Measurements from ENCODE around the gene WARS2. TPM values are rescaled to one million over a fixed set of nuclear protein-coding genes. Genes with fewer than 3 reads are reported as not detected.

Gene WARS2
- total and polyA plus RNA-seq, 3 donors from 2014 or later, result 16.8 to 28.2 (median 20.2) TPM

DNA sequence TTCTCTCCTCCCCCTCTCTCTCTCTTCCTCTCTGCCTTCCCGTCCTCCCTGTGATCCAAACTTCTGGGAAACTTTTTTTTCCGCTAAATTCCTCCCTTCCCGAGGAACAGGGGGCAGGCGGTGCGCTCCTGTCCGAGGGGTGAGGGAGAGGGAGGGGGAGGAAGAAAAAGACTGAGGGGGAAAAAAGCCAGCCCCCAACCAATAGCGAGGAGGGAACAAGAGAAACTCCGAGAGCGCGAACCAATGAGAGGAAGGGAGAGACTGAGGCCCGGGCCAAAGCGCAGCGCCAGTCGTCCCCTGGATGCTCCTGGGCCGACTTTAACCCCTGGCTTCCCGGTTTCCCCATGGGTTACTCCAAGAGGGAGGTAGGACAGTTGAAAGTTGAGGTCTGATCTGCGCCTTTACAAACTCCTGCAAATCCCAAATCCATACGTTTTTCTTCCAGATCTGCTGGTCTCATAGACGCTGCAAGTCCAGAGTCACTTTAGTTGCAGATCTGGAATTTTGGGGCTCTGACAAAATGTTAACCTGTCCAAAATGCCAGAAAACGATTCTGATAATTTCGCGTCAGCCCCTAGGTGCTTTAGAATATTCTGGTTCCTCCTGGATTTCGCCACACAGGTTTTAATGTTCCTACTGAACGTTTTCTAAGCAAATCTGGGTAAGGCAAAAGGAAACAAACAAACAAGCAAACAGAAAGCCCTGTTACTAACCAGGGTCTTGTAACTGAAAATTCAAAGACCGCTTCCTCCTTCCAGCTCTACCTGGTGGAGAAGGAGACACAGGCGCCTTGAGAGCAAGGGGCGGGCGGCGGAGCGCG lies 152.1 kb downstream of the WARS2 start, which contains the start of gene TBX15:
Gene TBX15 (minus strand): TSS at position 158 of the 820 bp plus-strand sequence. CDS start 548 bp downstream, outside the sequence.
- intact Hi-C loops (cut with DNase I; ENCODE audit: low total_unique reads), result no loop called here
- H3K4me1 ChIP-seq, result peaks cover 9% of the 10 kb centered on the region
- H3K27me3 ChIP-seq, result peaks cover 4% of the 10 kb centered on the region
- DNase-seq, result no peak
- H3K4me3 ChIP-seq, result peak within 1 kb of the TSS; percentile 31 to 42
- 12 to 14% methylated on average over 31 of the region's 31 CpGs for WGBS, 2 donors
- H3K36me3 ChIP-seq (ENCODE audit: low read depth, missing control alignments), result no peaks in the 10 kb centered on the region
- no peaks in the 10 kb centered on the region for H3K9me3 ChIP-seq
- TF ChIP-seq POLR2A (IDR thresholded peaks at IDR 0.05), result no peak
- TF ChIP-seq, protein P1, sequence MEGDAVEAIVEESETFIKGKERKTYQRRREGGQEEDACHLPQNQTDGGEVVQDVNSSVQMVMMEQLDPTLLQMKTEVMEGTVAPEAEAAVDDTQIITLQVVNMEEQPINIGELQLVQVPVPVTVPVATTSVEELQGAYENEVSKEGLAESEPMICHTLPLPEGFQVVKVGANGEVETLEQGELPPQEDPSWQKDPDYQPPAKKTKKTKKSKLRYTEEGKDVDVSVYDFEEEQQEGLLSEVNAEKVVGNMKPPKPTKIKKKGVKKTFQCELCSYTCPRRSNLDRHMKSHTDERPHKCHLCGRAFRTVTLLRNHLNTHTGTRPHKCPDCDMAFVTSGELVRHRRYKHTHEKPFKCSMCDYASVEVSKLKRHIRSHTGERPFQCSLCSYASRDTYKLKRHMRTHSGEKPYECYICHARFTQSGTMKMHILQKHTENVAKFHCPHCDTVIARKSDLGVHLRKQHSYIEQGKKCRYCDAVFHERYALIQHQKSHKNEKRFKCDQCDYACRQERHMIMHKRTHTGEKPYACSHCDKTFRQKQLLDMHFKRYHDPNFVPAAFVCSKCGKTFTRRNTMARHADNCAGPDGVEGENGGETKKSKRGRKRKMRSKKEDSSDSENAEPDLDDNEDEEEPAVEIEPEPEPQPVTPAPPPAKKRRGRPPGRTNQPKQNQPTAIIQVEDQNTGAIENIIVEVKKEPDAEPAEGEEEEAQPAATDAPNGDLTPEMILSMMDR (IDR thresholded peaks at IDR 0.05), result no peak
- H3K27ac ChIP-seq, result no peak within 1 kb of the TSS

DNA sequence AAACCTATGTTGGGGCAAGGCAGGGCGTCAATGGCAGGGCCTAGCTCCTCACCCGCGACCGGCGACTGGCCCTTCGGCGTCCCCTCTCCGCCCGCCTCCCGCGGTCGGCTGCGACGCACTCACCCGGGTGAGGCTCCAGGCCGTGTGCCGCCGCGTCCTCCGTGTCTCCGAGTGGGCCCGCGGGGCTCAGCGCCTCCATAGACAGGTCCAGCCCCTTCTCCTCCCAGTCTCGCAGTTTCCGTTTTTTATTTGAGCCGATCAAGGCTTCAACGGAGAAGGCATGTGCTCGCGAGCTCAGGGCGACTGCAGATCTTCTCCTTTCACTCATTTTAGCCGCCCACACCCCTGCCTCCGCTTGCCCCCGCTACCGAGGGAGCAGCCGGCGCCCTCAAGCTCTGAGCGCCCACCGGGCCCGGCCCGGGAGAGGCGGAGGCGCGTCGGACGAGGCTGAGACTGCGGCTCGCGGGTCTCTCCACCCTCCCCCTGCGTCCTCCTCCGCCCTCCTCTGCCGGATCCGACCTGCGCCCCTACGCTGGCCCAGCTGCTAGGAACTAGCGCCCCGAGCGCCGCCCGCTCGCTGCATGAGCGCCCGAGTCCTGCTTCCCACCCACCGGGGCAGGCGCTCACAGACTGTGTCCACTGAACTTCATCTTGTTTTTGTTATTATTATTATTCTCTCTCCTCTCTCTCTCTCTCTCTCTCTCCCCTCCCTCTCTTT lies 152.8 kb downstream of the WARS2 start:
- 2 to 3% methylated on average over 32 to 65 of the region's 65 CpGs for WGBS, 2 donors
- Histone ChIP-seq H3K9me3 (no peaks in the 10 kb centered on the region), H3K4me1 (peaks cover 9% of the 10 kb centered on the region), H3K27ac (no peak overlapping the region), H3K4me3 (peak overlapping the region; percentile 31 to 42), H3K36me3 (ENCODE audit: low read depth, missing control alignments) (no peaks in the 10 kb centered on the region), H3K27me3 (peaks cover 4% of the 10 kb centered on the region)
- TF ChIP-seq, protein P1 (IDR thresholded peaks at IDR 0.05), result no peak
- no peak for TF ChIP-seq POLR2A (IDR thresholded peaks at IDR 0.05)
- no peak for DNase-seq
- intact Hi-C loops (cut with DNase I; ENCODE audit: low total_unique reads), result no loop called here

DNA sequence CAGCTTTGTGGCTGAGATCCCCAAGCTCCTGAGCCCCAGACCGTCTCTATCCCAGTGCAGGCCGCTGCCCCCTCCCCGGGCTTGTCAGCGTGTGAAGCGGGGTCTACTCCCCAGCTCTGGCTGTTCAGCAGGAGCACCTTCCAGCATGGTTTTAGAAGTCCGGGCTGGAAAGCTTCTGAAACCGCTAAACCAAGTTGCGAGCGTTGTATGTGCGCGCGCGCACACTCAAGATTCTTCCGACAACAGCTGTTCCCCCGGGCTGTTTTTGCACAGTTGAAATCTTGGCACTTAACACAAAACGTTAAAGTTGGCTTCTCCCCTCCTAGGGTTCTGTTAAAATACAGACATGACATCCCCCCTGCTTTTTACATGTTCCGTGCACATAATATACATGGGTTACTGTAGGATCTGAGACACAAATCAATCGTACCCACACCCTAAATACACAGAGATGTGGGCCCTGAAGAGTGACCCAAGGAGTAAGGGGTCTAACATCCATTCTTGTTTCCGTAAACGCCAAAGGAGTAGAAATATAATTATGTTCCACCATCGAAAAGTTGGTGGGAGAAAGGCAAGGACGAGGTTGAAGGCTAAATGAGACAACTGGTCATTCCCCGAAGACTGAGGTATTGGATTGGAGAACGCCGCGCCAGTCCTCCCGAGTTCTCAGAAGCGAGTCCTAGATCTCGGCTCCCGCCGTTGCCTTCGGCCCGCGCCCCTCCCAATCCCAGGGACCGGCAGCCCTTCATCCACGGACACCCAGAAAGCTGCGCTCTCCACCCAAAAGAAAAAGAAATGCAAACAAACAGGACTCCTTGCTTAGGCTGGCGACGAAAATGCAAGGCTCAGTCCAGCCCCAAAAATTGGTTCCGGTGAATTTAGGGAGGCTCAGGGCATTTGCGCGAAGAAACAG lies 153.6 kb downstream of the WARS2 start:
- H3K4me1 ChIP-seq, result peaks cover 9% of the 10 kb centered on the region
- no peaks in the 10 kb centered on the region for H3K36me3 ChIP-seq (ENCODE audit: low read depth, missing control alignments)
- intact Hi-C loops (cut with DNase I; ENCODE audit: low total_unique reads), result no loop called here
- H3K4me3 ChIP-seq, result peak overlapping the region; percentile 31 to 42
- no peak overlapping the region for H3K27ac ChIP-seq
- 11 to 18% methylated on average over 37 to 42 of the region's 42 CpGs for WGBS, 2 donors
- H3K9me3 ChIP-seq, result no peaks in the 10 kb centered on the region
- H3K27me3 ChIP-seq, result peaks cover 4% of the 10 kb centered on the region
- TF ChIP-seq, protein P1 (IDR thresholded peaks at IDR 0.05), result no peak
- no peak for DNase-seq

DNA sequence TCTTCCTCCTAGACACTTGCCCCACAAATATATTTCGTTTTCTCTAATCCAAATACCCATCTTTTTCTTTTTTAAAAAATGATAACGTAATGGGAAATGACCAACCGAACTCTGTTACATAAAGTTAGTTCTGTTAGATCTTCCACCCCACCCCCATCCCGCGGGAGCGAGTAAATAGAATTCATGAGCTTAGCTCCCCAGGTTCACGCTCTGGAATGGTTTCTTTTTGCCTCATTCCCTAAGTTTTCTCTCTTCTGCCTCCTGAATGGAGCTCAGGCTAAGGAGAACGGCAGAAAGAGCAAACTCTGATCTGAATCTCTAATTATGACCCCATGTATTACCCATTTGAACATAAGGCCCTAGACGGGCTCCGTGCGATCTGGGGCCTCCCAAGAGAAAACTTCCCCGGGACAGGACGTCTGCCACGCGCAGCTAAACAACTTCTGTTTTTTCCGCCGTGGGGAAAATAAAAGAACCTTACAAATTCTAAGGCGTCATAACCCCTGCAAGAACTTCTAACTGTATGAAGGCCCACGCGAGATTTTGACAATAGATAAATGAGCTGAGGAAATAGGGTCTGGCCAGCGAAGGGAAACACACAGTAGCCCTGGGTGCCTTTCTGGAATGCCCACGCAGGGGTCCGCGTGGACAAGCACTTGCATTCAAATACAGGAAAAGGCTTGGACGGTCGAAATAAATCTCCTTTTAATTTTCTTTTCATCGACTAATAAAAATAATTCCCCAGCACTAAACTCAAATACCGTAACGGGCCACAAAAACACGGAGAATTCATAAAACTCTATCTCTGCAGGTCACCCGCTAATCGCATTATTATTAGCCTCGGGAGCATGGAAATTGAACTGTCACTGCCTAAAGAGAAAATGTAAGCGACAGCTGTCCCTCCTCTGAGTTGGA lies 154.6 kb downstream of the WARS2 start:
- H3K9me3 ChIP-seq, result no peaks in the 10 kb centered on the region
- peaks cover 9% of the 10 kb centered on the region for H3K4me1 ChIP-seq
- intact Hi-C loops (cut with DNase I; ENCODE audit: low total_unique reads), result no loop called here
- DNase-seq, result no peak
- H3K4me3 ChIP-seq, result no peak overlapping the region
- WGBS, 2 donors, result 11 to 16% methylated on average over 34 of the region's 34 CpGs
- no peak overlapping the region for H3K27ac ChIP-seq
- H3K36me3 ChIP-seq (ENCODE audit: low read depth, missing control alignments), result no peaks in the 10 kb centered on the region
- peaks cover 4% of the 10 kb centered on the region for H3K27me3 ChIP-seq
- TF ChIP-seq POLR2A (IDR thresholded peaks at IDR 0.05), result no peak
- TF ChIP-seq, protein P1 (IDR thresholded peaks at IDR 0.05), result no peak

Data from testis (tissue), 3 donors.